IMR-90 (cell line): ENCODE data around the gene ZNF296.

Experiments
- BHLHE40 ChIP-seq: fragments of 150-350 bp; IDR thresholded peaks from 2 replicates; pipeline ENCODE4 v1.6.1; 2016; ENCODE audit warnings: mild to moderate bottlenecking, low read depth, low read length
- CEBPB ChIP-seq: IDR thresholded peaks from 2 replicates; pipeline ENCODE4 v1.6.1; 2012; ENCODE audit warnings: low read depth, low read length, improper control_type of control experiment
- CHD1 ChIP-seq: IDR thresholded peaks from 2 replicates; pipeline ENCODE4 v1.6.1; 2012; ENCODE audit warnings: low read depth, low read length, improper control_type of control experiment
- FOS ChIP-seq: fragments of 150-350 bp; IDR thresholded peaks from 2 replicates; pipeline ENCODE4 v1.6.1; 2016; ENCODE audit warnings: low read depth, low read length
- MAFK ChIP-seq: IDR thresholded peaks from 2 replicates; pipeline ENCODE4 v1.6.1; 2012; ENCODE audit warnings: low read depth, low read length, improper control_type of control experiment
- MXI1 ChIP-seq: IDR thresholded peaks from 2 replicates; pipeline ENCODE4 v1.6.1; 2012; ENCODE audit warnings: low read depth, mild to moderate bottlenecking, low read length, moderate library complexity, borderline replicate concordance
- NFE2L2 ChIP-seq: fragments of 150-350 bp; IDR thresholded peaks from 2 replicates; pipeline ENCODE4 v1.6.1; 2016; ENCODE audit warnings: low read depth, mild to moderate bottlenecking, low read length
- POLR2A ChIP-seq: IDR thresholded peaks from 2 replicates; pipeline ENCODE4 v1.6.1; 2012; ENCODE audit warnings: mild to moderate bottlenecking, low read depth, low read length
- RFX5 ChIP-seq: IDR thresholded peaks from 2 replicates; pipeline ENCODE4 v1.8.0; 2012; ENCODE audit warnings: low read depth, mild to moderate bottlenecking, low read length, moderate library complexity
- SMC3 ChIP-seq: fragments of 150-350 bp; IDR thresholded peaks from 2 replicates; pipeline ENCODE4 v1.6.1; 2016; ENCODE audit warnings: low read depth, mild to moderate bottlenecking, antibody characterized with exemption, low read length, moderate library complexity
- TF ChIP-seq, protein P1 (sequence below): conservative IDR thresholded peaks from 2 replicates; pipeline ENCODE4 v1.5.1; 2012; ENCODE audit warnings: mild to moderate bottlenecking, low read depth, low read length, improper control_type of control experiment
- TF ChIP-seq, protein P2 (sequence below): fragments of 150-350 bp; IDR thresholded peaks from 2 replicates; pipeline ENCODE4 v1.6.1; 2017; ENCODE audit warnings: mild to moderate bottlenecking, antibody characterized with exemption, low read length, low read depth

DNA sequence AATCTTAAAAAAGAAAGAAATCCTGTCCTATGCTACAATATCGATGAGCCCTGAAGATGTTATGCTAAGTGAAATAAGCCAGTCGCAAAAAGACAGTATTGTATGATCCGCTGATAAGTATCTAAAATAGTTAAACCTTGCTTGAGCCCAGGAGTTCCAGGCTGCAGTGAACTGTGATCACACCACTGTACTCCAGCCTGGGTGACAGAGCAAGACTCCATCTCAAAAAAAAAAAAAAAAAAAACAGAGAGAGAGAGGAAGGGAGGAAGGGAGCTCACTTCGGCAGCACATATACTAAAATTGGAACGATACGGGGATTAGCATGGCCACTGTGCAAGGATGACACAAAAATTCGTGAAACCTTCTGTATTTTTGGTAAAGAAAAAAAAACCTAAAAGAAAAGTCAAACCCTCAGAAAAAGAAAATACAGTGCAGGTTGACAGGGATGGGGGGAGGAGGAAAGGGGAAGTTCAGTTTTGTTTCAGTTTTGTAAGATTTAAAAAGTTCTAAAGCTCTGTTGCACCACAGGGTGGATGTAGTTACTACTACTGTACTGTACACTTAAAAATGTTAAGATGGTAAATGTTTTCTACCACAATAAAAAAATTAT, 29.0 kb downstream of the ZNF296 start:
- TF ChIP-seq, protein P1, sequence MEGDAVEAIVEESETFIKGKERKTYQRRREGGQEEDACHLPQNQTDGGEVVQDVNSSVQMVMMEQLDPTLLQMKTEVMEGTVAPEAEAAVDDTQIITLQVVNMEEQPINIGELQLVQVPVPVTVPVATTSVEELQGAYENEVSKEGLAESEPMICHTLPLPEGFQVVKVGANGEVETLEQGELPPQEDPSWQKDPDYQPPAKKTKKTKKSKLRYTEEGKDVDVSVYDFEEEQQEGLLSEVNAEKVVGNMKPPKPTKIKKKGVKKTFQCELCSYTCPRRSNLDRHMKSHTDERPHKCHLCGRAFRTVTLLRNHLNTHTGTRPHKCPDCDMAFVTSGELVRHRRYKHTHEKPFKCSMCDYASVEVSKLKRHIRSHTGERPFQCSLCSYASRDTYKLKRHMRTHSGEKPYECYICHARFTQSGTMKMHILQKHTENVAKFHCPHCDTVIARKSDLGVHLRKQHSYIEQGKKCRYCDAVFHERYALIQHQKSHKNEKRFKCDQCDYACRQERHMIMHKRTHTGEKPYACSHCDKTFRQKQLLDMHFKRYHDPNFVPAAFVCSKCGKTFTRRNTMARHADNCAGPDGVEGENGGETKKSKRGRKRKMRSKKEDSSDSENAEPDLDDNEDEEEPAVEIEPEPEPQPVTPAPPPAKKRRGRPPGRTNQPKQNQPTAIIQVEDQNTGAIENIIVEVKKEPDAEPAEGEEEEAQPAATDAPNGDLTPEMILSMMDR, result no peak
- TF ChIP-seq SMC3, result no peak
- no peak for TF ChIP-seq POLR2A
- no peak for TF ChIP-seq CEBPB
- no peak for TF ChIP-seq BHLHE40
- no peak for TF ChIP-seq FOS
- no peak for TF ChIP-seq CHD1
- TF ChIP-seq MXI1, result no peak
- TF ChIP-seq, protein P2, sequence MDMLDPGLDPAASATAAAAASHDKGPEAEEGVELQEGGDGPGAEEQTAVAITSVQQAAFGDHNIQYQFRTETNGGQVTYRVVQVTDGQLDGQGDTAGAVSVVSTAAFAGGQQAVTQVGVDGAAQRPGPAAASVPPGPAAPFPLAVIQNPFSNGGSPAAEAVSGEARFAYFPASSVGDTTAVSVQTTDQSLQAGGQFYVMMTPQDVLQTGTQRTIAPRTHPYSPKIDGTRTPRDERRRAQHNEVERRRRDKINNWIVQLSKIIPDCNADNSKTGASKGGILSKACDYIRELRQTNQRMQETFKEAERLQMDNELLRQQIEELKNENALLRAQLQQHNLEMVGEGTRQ, result no peak
- TF ChIP-seq MAFK, result no peak
- no peak for TF ChIP-seq NFE2L2
- no peak for TF ChIP-seq RFX5
